RPMI7951 (cell line): ENCODE measurements around the gene KLHL40. TPM values are rescaled to one million over a fixed set of nuclear protein-coding genes. Genes with fewer than 3 reads are reported as not detected.

ENCODE experiments used
- DNase-seq: peaks from one replicate; pipeline ENCODE4 v3.0.0-alpha.2; 2012; ENCODE audit warnings: low read depth
- total RNA-seq: library from RNA; depleted of rRNA; stranded (reverse); fragments of >200 nt; shearing (Covaris generic); gene quantifications from 2 replicates; pipeline ENCODE4 v1.2.3, GENCODE V29; 2014; rRNA removed

Gene KLHL40
- total RNA-seq, 1 experiment from 2014 or later, result not detected

GRCh38 chr3:42739401-42740158 lies 54.2 kb downstream of the KLHL40 start:
- DNase-seq, result no peak

GRCh38 chr3:42741796-42742195 lies 56.5 kb downstream of the KLHL40 start:
- no peak for DNase-seq

Other genes with a start within 250 kb of the KLHL40 start
- gene VIPR1, start 182.9 kb upstream of the KLHL40 start, total RNA-seq, result 186 and 215 TPM in 2 replicates
- gene SEC22C, start 103.6 kb upstream of the KLHL40 start, total RNA-seq, result 100 and 113 TPM in 2 replicates
- gene SS18L2, start 94.7 kb upstream of the KLHL40 start, total RNA-seq, result 59.2 and 67.4 TPM in 2 replicates
- 21.5 and 28.0 TPM in 2 replicates for gene NKTR, start 84.9 kb upstream of the KLHL40 start, total RNA-seq
- 8.8 and 13.5 TPM in 2 replicates for gene ZBTB47, start 31.8 kb upstream of the KLHL40 start, total RNA-seq
- gene HHATL, start 17.3 kb downstream of the KLHL40 start, total RNA-seq, result not detected in 2 replicates
- gene CCDC13, start 87.7 kb downstream of the KLHL40 start, total RNA-seq, result 0.20 and 0.48 TPM in 2 replicates
- gene HIGD1A, start 119.0 kb downstream of the KLHL40 start, total RNA-seq, result 245 and 278 TPM in 2 replicates
- gene ACKR2, start 123.9 kb downstream of the KLHL40 start, total RNA-seq, result not detected in 2 replicates
- gene CYP8B1, start 190.3 kb downstream of the KLHL40 start, total RNA-seq, result not detected in 2 replicates
- 0.29 and 0.72 TPM in 2 replicates for gene ZNF662, start 220.6 kb downstream of the KLHL40 start, total RNA-seq